HCT116 (cell line): Measurements from ENCODE around the gene KREMEN2. TPM values are rescaled to one million over a fixed set of nuclear protein-coding genes. Genes with fewer than 3 reads are reported as not detected.

ENCODE experiments used
- ATAC-seq: fragments of 200-7000 bp; cut with Tn5 transposase; 2 replicates; pipeline ENCODE4 v1.9.1; 2020; ENCODE audit warnings: mild to moderate bottlenecking, moderate library complexity
- BruUV-seq: library from RNA; stranded (reverse); fragments of 400-500 nt; replicated peaks from 2 replicates; lab custom pipeline; 2021; lab: Mats Ljungman, UMichigan
- CTCF ChIA-PET: fragments of 300-600 bp; sonication (Branson Sonifier 250); formaldehyde crosslinking; loops from one replicate; lab custom pipeline; 2021; ENCODE audit warnings: antibody characterized with exemption; lab: Charles Lee
- POLR2A ChIA-PET: fragments of 300-600, 350-600 bp; sonication (Branson Sonifier 250); formaldehyde crosslinking; loops from one replicate; lab custom pipeline; 2021; ENCODE audit warnings: antibody characterized with exemption; lab: Charles Lee
- RAD21 ChIA-PET, 2 experiments: fragments of 300-600 bp; sonication (Branson Sonifier 250); formaldehyde crosslinking; loops; one replicate each; lab custom pipeline; 2023; ENCODE audit warnings: low total read pairs in 2 of 2; ENCODE audit not compliant: uncharacterized antibody in 2 of 2, unreplicated experiment in 2 of 2, low non-redundant PET in 1 of 2; lab: Charles Lee
- DNase-seq: peaks from one replicate; pipeline ENCODE4 v3.0.0-alpha.2; 2010; ENCODE audit warnings: low read depth, low spot score
- H2AFZ ChIP-seq: fragments of 200-600 bp; shearing (Covaris generic), sonication (generic); 2 replicates; pipeline ENCODE4 v1.6.1; 2017; ENCODE audit warnings: low read depth, mixed run types, mixed read lengths, antibody characterized with exemption, low read length; ENCODE audit not compliant: poor library complexity, severe bottlenecking
- H3K27ac ChIP-seq: 2 replicates; pipeline ENCODE4 v1.5.1; 2012; ENCODE audit warnings: low read depth, low read length
- H3K27me3 ChIP-seq: fragments of 200-600 bp; sonication (generic); 2 replicates; pipeline ENCODE4 v1.6.1; 2016; ENCODE audit warnings: mixed run types, low read length, mixed read lengths; ENCODE audit not compliant: insufficient read depth
- H3K36me3 ChIP-seq, 2 experiments: fragments of 200-500 bp in 1 of 2; fragments of 200-600 bp in 1 of 2; sonication (Bioruptor generic) in 1 of 2; sonication (generic) in 1 of 2; 2 replicates each; pipeline versions ENCODE4 v1.5.1 to v1.6.1; 2014 to 2016; ENCODE audit warnings: low read length in 2 of 2, inconsistent platforms in 1 of 2, mixed read lengths in 1 of 2, mixed run types in 1 of 2; ENCODE audit not compliant: insufficient read depth in 2 of 2, control insufficient read depth in 1 of 2
- H3K4me1 ChIP-seq, 2 experiments: fragments of 200-600 bp in 1 of 2; sonication (generic) in 1 of 2; 2 replicates each; pipeline versions ENCODE4 v1.5.1 to v1.6.1; 2012 to 2017; ENCODE audit warnings: low read length in 2 of 2, inconsistent platforms in 1 of 2, mild to moderate bottlenecking in 1 of 2, mixed read lengths in 1 of 2, mixed run types in 1 of 2, moderate library complexity in 1 of 2; ENCODE audit not compliant: insufficient read depth in 2 of 2, control insufficient read depth in 1 of 2
- H3K4me2 ChIP-seq: fragments of 200-600 bp; sonication (generic); 2 replicates; pipeline ENCODE4 v1.6.1; 2017; ENCODE audit warnings: mixed run types, low read length, mixed read lengths
- H3K4me3 ChIP-seq, 2 experiments: fragments of 200-600 bp in 1 of 2; sonication (generic) in 1 of 2; replicated peaks in 1 of 2; 2 replicates each; pipeline ENCODE4 v1.5.1; 2011 to 2016; ENCODE audit warnings: low read length in 2 of 2, control low read depth in 1 of 2, low read depth in 1 of 2, mild to moderate bottlenecking in 1 of 2, mixed read lengths in 1 of 2, mixed run types in 1 of 2
- H3K79me2 ChIP-seq: fragments of 200-600 bp; sonication (generic); 2 replicates; pipeline ENCODE4 v1.6.1; 2017; ENCODE audit warnings: mild to moderate bottlenecking, mixed run types, low read length, moderate library complexity, mixed read lengths; ENCODE audit not compliant: insufficient read depth
- H3K9ac ChIP-seq: fragments of 200-600 bp; sonication (generic); 2 replicates; pipeline ENCODE4 v1.6.1; 2016; ENCODE audit warnings: low read length, mixed read lengths
- H3K9me2 ChIP-seq: fragments of 200-600 bp; sonication (generic), shearing (Covaris generic); 2 replicates; pipeline ENCODE4 v1.6.1; 2017; ENCODE audit warnings: mixed run types, mild to moderate bottlenecking, moderate library complexity; ENCODE audit not compliant: insufficient read depth
- H3K9me3 ChIP-seq, 2 experiments: fragments of 200-500 bp in 1 of 2; fragments of 200-600 bp in 1 of 2; sonication (Bioruptor generic) in 1 of 2; sonication (generic) in 1 of 2; 2 replicates each; pipeline ENCODE4 v1.6.1; 2014 to 2017; ENCODE audit warnings: low read length in 2 of 2, mixed read lengths in 2 of 2, inconsistent platforms in 1 of 2, low read depth in 1 of 2, mild to moderate bottlenecking in 1 of 2, mixed run types in 1 of 2, moderate library complexity in 1 of 2; ENCODE audit not compliant: control insufficient read depth in 1 of 2, insufficient read depth in 1 of 2
- H4K20me1 ChIP-seq: fragments of 200-600 bp; sonication (generic), shearing (Covaris generic); 2 replicates; pipeline ENCODE4 v1.6.1; 2017; ENCODE audit warnings: mixed run types, mild to moderate bottlenecking, moderate library complexity; ENCODE audit not compliant: insufficient read depth
- ATF3 ChIP-seq: IDR thresholded peaks from 2 replicates; pipeline ENCODE4 v1.6.1; 2012
- CBX3 ChIP-seq: IDR thresholded peaks from 2 replicates; pipeline ENCODE4 v1.6.1; 2012; ENCODE audit warnings: low read depth
- CEBPB ChIP-seq: IDR thresholded peaks from 2 replicates; pipeline ENCODE4 v1.6.1; 2012; ENCODE audit warnings: low read depth
- EGR1 ChIP-seq: IDR thresholded peaks from 2 replicates; pipeline ENCODE4 v1.6.1; 2012; ENCODE audit warnings: low read depth
- ELF1 ChIP-seq: IDR thresholded peaks from 2 replicates; pipeline ENCODE4 v1.6.1; 2012; ENCODE audit warnings: low read depth, borderline replicate concordance
- EZH2 ChIP-seq: fragments of 200-600 bp; sonication (generic); IDR thresholded peaks from 2 replicates; pipeline ENCODE4 v1.6.1; 2017; ENCODE audit warnings: antibody characterized with exemption, mixed run types
- POLR2A ChIP-seq: IDR thresholded peaks from 2 replicates; pipeline ENCODE4 v1.7.0; 2011; ENCODE audit warnings: borderline replicate concordance; ENCODE audit not compliant: insufficient read depth, insufficient read length; ENCODE audit errors: extremely low read depth
- POLR2AphosphoS5 ChIP-seq: IDR thresholded peaks from 2 replicates; pipeline ENCODE4 v1.6.1; 2011; ENCODE audit warnings: mild to moderate bottlenecking, low read depth, low read length, moderate library complexity
- RAD21 ChIP-seq: IDR thresholded peaks from 2 replicates; pipeline ENCODE4 v1.6.1; 2012; ENCODE audit warnings: low read depth, mild to moderate bottlenecking
- SIN3A ChIP-seq: IDR thresholded peaks from 2 replicates; pipeline ENCODE4 v1.6.1; 2012; ENCODE audit warnings: low read depth
- SP1 ChIP-seq: IDR thresholded peaks from 2 replicates; pipeline ENCODE4 v1.6.1; 2012; ENCODE audit warnings: low read depth
- SRF ChIP-seq: IDR thresholded peaks from 2 replicates; pipeline ENCODE4 v1.6.1; 2012; ENCODE audit warnings: low read depth
- TCF7L2 ChIP-seq: IDR thresholded peaks from 2 replicates; pipeline ENCODE4 v1.7.0; 2011; ENCODE audit warnings: borderline replicate concordance, inconsistent platforms; ENCODE audit not compliant: insufficient read depth, insufficient read length; ENCODE audit errors: extremely low read depth
- YY1 ChIP-seq: IDR thresholded peaks from 2 replicates; pipeline ENCODE4 v1.6.1; 2011; ENCODE audit warnings: low read length, low read depth, moderate library complexity, mild to moderate bottlenecking; ENCODE audit not compliant: insufficient replicate concordance; ENCODE audit errors: extremely low read depth
- ZFX ChIP-seq: fragments of 450-650 bp; IDR thresholded peaks from 2 replicates; pipeline ENCODE4 v1.6.1; 2017
- intact Hi-C: fragments of 100-400 bp; cut with micrococcal nuclease; formaldehyde crosslinking; loops from 2 replicates; pipeline ENCODE4 v1.10.0; 2022
- total RNA-seq: library from RNA; stranded (reverse); gene quantifications from one replicate; pipeline ENCODE4 v1.2.1, GENCODE V29; 2021; ENCODE audit not compliant: unreplicated experiment
- TF ChIP-seq, protein P1 (sequence below): IDR thresholded peaks from 2 replicates; pipeline ENCODE4 v1.6.1; 2012; ENCODE audit warnings: low read depth
- TF ChIP-seq, protein P2 (sequence below): IDR thresholded peaks from 2 replicates; pipeline ENCODE4 v1.6.1; 2012
- TF ChIP-seq, protein P3 (sequence below), 3 experiments: fragments of 200-600 bp in 1 of 3; sonication (generic) in 1 of 3; IDR thresholded peaks in 2 of 3; conservative IDR thresholded peaks in 1 of 3; 2 replicates each; pipeline ENCODE4 v1.5.1; 2012 to 2017; ENCODE audit warnings: low read depth in 2 of 3, low read length in 2 of 3, antibody characterized with exemption in 1 of 3, borderline replicate concordance in 1 of 3, control low read depth in 1 of 3, mild to moderate bottlenecking in 1 of 3, mixed read lengths in 1 of 3, mixed run types in 1 of 3, moderate library complexity in 1 of 3; ENCODE audit not compliant: insufficient read depth in 1 of 3
- TF ChIP-seq, protein P4 (sequence below): IDR thresholded peaks from 2 replicates; pipeline ENCODE4 v1.6.1; 2011; ENCODE audit warnings: mild to moderate bottlenecking, low read length, moderate library complexity; ENCODE audit not compliant: insufficient replicate concordance; ENCODE audit errors: extremely low read depth

Gene KREMEN2
- total RNA-seq, 1 experiment from 2014 or later, result 14.1 TPM

DNA sequence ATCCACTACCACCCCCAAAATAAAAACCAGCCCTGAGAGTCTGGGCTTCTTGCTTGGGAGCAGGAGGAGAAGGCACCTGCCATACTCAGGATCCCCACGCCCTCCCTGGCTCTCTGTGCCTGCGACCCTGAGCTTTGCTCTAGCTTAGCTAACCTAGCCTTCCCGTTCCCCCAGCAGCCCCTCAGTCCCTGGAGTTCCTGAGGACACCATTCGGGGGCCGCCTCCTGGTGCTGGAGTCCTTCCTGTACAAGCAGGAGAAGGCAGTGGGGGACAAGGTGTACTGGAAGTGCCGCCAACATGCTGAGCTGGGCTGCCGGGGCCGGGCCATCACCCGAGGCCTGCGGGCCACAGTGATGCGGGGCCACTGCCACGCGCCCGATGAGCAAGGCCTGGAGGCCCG lies 33.8 kb upstream of the KREMEN2 start:
- Histone ChIP-seq H3K27ac (no peak overlapping the region), H3K4me1 (peaks cover 0 to 11% of the 10 kb centered on the region in 2 experiments; a peak in 3 of 4 replicates), H3K9ac (no peak overlapping the region), H3K79me2 (peaks cover 8% of the 10 kb centered on the region; the same call in 1 of the 2 replicates), H4K20me1 (no peaks in the 10 kb centered on the region), H3K9me3 (no peaks in the 10 kb centered on the region), H3K4me2 (no peak overlapping the region), H3K4me3 (no peak overlapping the region), H3K27me3 (no peaks in the 10 kb centered on the region), H3K36me3 (no peaks in the 10 kb centered on the region), H2AFZ (no peak overlapping the region), H3K9me2 (no peaks in the 10 kb centered on the region)
- intact Hi-C loops, result no loop called here
- BruUV-seq, result no TSS peak
- RAD21 ChIA-PET, result no interaction called here
- CTCF ChIA-PET, result no interaction called here
- POLR2A ChIA-PET, result no interaction called here
- TF ChIP-seq CBX3 (no peak), SRF (no peak), ELF1 (no peak), RAD21 (no peak), CEBPB (no peak), SIN3A (no peak), TCF7L2 (no peak), ZFX (no peak), ATF3 (no peak), EZH2 (no peak), SP1 (no peak), POLR2A (no peak), YY1 (no peak), POLR2AphosphoS5 (no peak), EGR1 (no peak)
- TF ChIP-seq, protein P1, sequence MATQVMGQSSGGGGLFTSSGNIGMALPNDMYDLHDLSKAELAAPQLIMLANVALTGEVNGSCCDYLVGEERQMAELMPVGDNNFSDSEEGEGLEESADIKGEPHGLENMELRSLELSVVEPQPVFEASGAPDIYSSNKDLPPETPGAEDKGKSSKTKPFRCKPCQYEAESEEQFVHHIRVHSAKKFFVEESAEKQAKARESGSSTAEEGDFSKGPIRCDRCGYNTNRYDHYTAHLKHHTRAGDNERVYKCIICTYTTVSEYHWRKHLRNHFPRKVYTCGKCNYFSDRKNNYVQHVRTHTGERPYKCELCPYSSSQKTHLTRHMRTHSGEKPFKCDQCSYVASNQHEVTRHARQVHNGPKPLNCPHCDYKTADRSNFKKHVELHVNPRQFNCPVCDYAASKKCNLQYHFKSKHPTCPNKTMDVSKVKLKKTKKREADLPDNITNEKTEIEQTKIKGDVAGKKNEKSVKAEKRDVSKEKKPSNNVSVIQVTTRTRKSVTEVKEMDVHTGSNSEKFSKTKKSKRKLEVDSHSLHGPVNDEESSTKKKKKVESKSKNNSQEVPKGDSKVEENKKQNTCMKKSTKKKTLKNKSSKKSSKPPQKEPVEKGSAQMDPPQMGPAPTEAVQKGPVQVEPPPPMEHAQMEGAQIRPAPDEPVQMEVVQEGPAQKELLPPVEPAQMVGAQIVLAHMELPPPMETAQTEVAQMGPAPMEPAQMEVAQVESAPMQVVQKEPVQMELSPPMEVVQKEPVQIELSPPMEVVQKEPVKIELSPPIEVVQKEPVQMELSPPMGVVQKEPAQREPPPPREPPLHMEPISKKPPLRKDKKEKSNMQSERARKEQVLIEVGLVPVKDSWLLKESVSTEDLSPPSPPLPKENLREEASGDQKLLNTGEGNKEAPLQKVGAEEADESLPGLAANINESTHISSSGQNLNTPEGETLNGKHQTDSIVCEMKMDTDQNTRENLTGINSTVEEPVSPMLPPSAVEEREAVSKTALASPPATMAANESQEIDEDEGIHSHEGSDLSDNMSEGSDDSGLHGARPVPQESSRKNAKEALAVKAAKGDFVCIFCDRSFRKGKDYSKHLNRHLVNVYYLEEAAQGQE, result no peak
- TF ChIP-seq, protein P2, sequence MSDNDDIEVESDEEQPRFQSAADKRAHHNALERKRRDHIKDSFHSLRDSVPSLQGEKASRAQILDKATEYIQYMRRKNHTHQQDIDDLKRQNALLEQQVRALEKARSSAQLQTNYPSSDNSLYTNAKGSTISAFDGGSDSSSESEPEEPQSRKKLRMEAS, result no peak
- TF ChIP-seq, protein P3, sequence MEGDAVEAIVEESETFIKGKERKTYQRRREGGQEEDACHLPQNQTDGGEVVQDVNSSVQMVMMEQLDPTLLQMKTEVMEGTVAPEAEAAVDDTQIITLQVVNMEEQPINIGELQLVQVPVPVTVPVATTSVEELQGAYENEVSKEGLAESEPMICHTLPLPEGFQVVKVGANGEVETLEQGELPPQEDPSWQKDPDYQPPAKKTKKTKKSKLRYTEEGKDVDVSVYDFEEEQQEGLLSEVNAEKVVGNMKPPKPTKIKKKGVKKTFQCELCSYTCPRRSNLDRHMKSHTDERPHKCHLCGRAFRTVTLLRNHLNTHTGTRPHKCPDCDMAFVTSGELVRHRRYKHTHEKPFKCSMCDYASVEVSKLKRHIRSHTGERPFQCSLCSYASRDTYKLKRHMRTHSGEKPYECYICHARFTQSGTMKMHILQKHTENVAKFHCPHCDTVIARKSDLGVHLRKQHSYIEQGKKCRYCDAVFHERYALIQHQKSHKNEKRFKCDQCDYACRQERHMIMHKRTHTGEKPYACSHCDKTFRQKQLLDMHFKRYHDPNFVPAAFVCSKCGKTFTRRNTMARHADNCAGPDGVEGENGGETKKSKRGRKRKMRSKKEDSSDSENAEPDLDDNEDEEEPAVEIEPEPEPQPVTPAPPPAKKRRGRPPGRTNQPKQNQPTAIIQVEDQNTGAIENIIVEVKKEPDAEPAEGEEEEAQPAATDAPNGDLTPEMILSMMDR (IDR thresholded peaks at IDR 0.05 in 2 of 3, conservative IDR thresholded peaks at IDR 0.05 in 1 of 3; ENCODE audit: borderline replicate concordance in 1 of 3, insufficient read depth in 1 of 3, low read depth in 2 of 3, low read length in 2 of 3), result no peak
- TF ChIP-seq, protein P4, sequence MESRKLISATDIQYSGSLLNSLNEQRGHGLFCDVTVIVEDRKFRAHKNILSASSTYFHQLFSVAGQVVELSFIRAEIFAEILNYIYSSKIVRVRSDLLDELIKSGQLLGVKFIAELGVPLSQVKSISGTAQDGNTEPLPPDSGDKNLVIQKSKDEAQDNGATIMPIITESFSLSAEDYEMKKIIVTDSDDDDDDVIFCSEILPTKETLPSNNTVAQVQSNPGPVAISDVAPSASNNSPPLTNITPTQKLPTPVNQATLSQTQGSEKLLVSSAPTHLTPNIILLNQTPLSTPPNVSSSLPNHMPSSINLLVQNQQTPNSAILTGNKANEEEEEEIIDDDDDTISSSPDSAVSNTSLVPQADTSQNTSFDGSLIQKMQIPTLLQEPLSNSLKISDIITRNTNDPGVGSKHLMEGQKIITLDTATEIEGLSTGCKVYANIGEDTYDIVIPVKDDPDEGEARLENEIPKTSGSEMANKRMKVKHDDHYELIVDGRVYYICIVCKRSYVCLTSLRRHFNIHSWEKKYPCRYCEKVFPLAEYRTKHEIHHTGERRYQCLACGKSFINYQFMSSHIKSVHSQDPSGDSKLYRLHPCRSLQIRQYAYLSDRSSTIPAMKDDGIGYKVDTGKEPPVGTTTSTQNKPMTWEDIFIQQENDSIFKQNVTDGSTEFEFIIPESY, result no peak
- ATAC-seq, result no peak
- no peak for DNase-seq
